Progenitor cell of endocrine pancreas (in vitro differentiated cells): ENCODE measurements around the gene ULBP1. TPM values are rescaled to one million over a fixed set of nuclear protein-coding genes. Genes with fewer than 3 reads are reported as not detected.
"Not testable (repeated sequence)": the region's sequence is repeated elsewhere in the genome, so short reads cannot be mapped to it uniquely, and the experiment has no call there.

ENCODE experiments used
- DNase-seq: peaks from one replicate; pipeline ENCODE4 v3.0.0; 2021; ENCODE audit warnings: low spot score; ENCODE audit not compliant: unreplicated experiment
- H3K27ac Mint-ChIP-seq: 2 replicates; pipeline ENCODE4 v1.8.0; 2021; ENCODE audit warnings: mild to moderate bottlenecking, moderate library complexity, mixed read lengths
- H3K27me3 Mint-ChIP-seq: 2 replicates; pipeline ENCODE4 v1.8.0; 2021; ENCODE audit warnings: mixed read lengths
- H3K36me3 Mint-ChIP-seq: 2 replicates; pipeline ENCODE4 v1.8.0; 2022; ENCODE audit warnings: mixed read lengths; ENCODE audit not compliant: insufficient read depth
- H3K4me1 Mint-ChIP-seq: 2 replicates; pipeline ENCODE4 v1.8.0; 2021; ENCODE audit warnings: low read depth, mixed read lengths
- H3K4me3 Mint-ChIP-seq: 2 replicates; pipeline ENCODE4 v1.8.0; 2021; ENCODE audit warnings: low read depth, mild to moderate bottlenecking, moderate library complexity, mixed read lengths
- H3K9me3 Mint-ChIP-seq: 2 replicates; pipeline ENCODE4 v1.8.0; 2021; ENCODE audit warnings: low read depth, mixed read lengths
- CTCF ChIP-seq: fragments of 200-600 bp; sonication (generic); IDR thresholded peaks from one replicate; pipeline ENCODE4 v1.5.0; 2021; ENCODE audit warnings: antibody characterized with exemption, mild to moderate bottlenecking; ENCODE audit not compliant: unreplicated experiment
- total RNA-seq: library from RNA; stranded (reverse); gene quantifications from 2 replicates; pipeline ENCODE4 v1.2.1, GENCODE V29; 2021

ULBP1 gene
- total RNA-seq, 1 donor from 2014 or later: 0.60 TPM

- DNase-seq: no peak
- H3K9me3 Mint-ChIP-seq: no peaks in the 10 kb centered on the region
- peaks cover 90% of the 10 kb centered on the region for H3K27me3 Mint-ChIP-seq
- no peak overlapping the region for H3K27ac Mint-ChIP-seq
- H3K4me1 Mint-ChIP-seq: peaks cover 7% of the 10 kb centered on the region
- no peak for TF ChIP-seq CTCF
- H3K4me3 Mint-ChIP-seq: peak overlapping the region; percentile 15
- H3K36me3 Mint-ChIP-seq: no peaks in the 10 kb centered on the region
Measured at GRCh38 chr6:149924206-149924932, 39.4 kb upstream of the ULBP1 start.

- H3K27ac Mint-ChIP-seq: no peak overlapping the region
- H3K36me3 Mint-ChIP-seq: no peaks in the 10 kb centered on the region
- peaks cover 7% of the 10 kb centered on the region for H3K4me1 Mint-ChIP-seq
- no peak for DNase-seq
- no peak overlapping the region for H3K4me3 Mint-ChIP-seq
- H3K27me3 Mint-ChIP-seq: peaks cover 90% of the 10 kb centered on the region
- no peaks in the 10 kb centered on the region for H3K9me3 Mint-ChIP-seq
- no peak for TF ChIP-seq CTCF
Measured at GRCh38 chr6:149924933-149925252, 38.9 kb upstream of the ULBP1 start.

- Mint-ChIP-seq H3K27ac (no peak overlapping the region), H3K36me3 (no peaks in the 10 kb centered on the region), H3K4me1 (peaks cover 7% of the 10 kb centered on the region), H3K27me3 (peaks cover 90% of the 10 kb centered on the region), H3K4me3 (peak overlapping the region; percentile 75), H3K9me3 (no peaks in the 10 kb centered on the region)
- no peak for TF ChIP-seq CTCF
- DNase-seq: no peak
Measured at GRCh38 chr6:149925253-149925973, 38.3 kb upstream of the ULBP1 start.

- peak; percentile 90 for TF ChIP-seq CTCF
- H3K9me3 Mint-ChIP-seq: no peaks in the 10 kb centered on the region
- no peaks in the 10 kb centered on the region for H3K36me3 Mint-ChIP-seq
- peaks cover 90% of the 10 kb centered on the region for H3K27me3 Mint-ChIP-seq
- peaks cover 7% of the 10 kb centered on the region for H3K4me1 Mint-ChIP-seq
- peak overlapping the region; percentile 74 for H3K27ac Mint-ChIP-seq
- peak overlapping the region; percentile 75 for H3K4me3 Mint-ChIP-seq
- peak; percentile 91 for DNase-seq
Measured at GRCh38 chr6:149925974-149926777, 37.6 kb upstream of the ULBP1 start.

GRCh38 chr6:149927025-149927424 lies 36.7 kb upstream of the ULBP1 start:
- not testable (repeated sequence) for H3K4me1 Mint-ChIP-seq, H3K27ac Mint-ChIP-seq, DNase-seq, H3K36me3 Mint-ChIP-seq, H3K4me3 Mint-ChIP-seq, H3K9me3 Mint-ChIP-seq
- H3K27me3 Mint-ChIP-seq: peaks cover 90% of the 10 kb centered on the region
